Measurements from ENCODE around the gene HIKESHI. TPM values are rescaled to one million over a fixed set of nuclear protein-coding genes. Genes with fewer than 3 reads are reported as not detected.

The HIKESHI gene
- total RNA-seq, 1 donor from 2014 or later = 48.1 TPM

GRCh38 chr11:86261328-86261727 is 40.7 kb upstream of the HIKESHI start:
- Histone ChIP-seq H3K27me3 (ENCODE audit: low read depth) (no peaks in the 10 kb centered on the region), H3K9me3 (replicated peaks) (no peaks in the 10 kb centered on the region), H3K4me3 (no peak overlapping the region), H3K36me3 (peaks cover 70% of the 10 kb centered on the region), H3K4me1 (no peaks in the 10 kb centered on the region), H3K27ac (replicated peaks) (no peak overlapping the region)
- DNase-seq = no peak
- no peak for TF ChIP-seq CTCF (IDR thresholded peaks at IDR 0.05; ENCODE audit: borderline replicate concordance)
- intact Hi-C loops (cut with micrococcal nuclease) = no loop called here

- no peak for TF ChIP-seq CTCF (IDR thresholded peaks at IDR 0.05; ENCODE audit: borderline replicate concordance)
- Histone ChIP-seq H3K36me3 (peaks cover 60% of the 10 kb centered on the region), H3K9me3 (replicated peaks) (no peaks in the 10 kb centered on the region), H3K4me3 (no peak overlapping the region), H3K27ac (replicated peaks) (no peak overlapping the region), H3K4me1 (no peaks in the 10 kb centered on the region), H3K27me3 (ENCODE audit: low read depth) (no peaks in the 10 kb centered on the region)
- intact Hi-C loops (cut with micrococcal nuclease) = no loop called here
- no peak for DNase-seq
Observed at GRCh38 chr11:86262387-86262786, 39.7 kb upstream of the HIKESHI start.

GRCh38 chr11:86264649-86265048 is 37.4 kb upstream of the HIKESHI start:
- Histone ChIP-seq H3K27ac (replicated peaks) (no peak overlapping the region), H3K9me3 (replicated peaks) (peaks cover 1% of the 10 kb centered on the region), H3K4me3 (no peak overlapping the region), H3K4me1 (no peaks in the 10 kb centered on the region), H3K27me3 (ENCODE audit: low read depth) (no peaks in the 10 kb centered on the region), H3K36me3 (peaks cover 52% of the 10 kb centered on the region)
- TF ChIP-seq CTCF (IDR thresholded peaks at IDR 0.05; ENCODE audit: borderline replicate concordance) = no peak
- intact Hi-C loops (cut with micrococcal nuclease) = no loop called here
- no peak for DNase-seq

- H3K36me3 ChIP-seq = peaks cover 51% of the 10 kb centered on the region
- H3K4me1 ChIP-seq = no peaks in the 10 kb centered on the region
- peaks cover 3% of the 10 kb centered on the region for H3K9me3 ChIP-seq (replicated peaks)
- H3K4me3 ChIP-seq = no peak overlapping the region
- H3K27me3 ChIP-seq (ENCODE audit: low read depth) = no peaks in the 10 kb centered on the region
- DNase-seq = no peak
- H3K27ac ChIP-seq (replicated peaks) = no peak overlapping the region
- intact Hi-C loops (cut with micrococcal nuclease) = no loop called here
- TF ChIP-seq CTCF (IDR thresholded peaks at IDR 0.05; ENCODE audit: borderline replicate concordance) = no peak
Observed at GRCh38 chr11:86265194-86265593, 36.8 kb upstream of the HIKESHI start.

GRCh38 chr11:86269645-86270044 is 32.4 kb upstream of the HIKESHI start:
- Histone ChIP-seq H3K27ac (replicated peaks) (no peak overlapping the region), H3K36me3 (peaks cover 24% of the 10 kb centered on the region)

More at GRCh38 chr11:86269645-86270044, 32.4 kb upstream of the HIKESHI start:
- Histone ChIP-seq H3K4me1 (no peaks in the 10 kb centered on the region), H3K4me3 (no peak overlapping the region), H3K9me3 (replicated peaks) (peaks cover 3% of the 10 kb centered on the region), H3K27me3 (ENCODE audit: low read depth) (no peaks in the 10 kb centered on the region)
- intact Hi-C loops (cut with micrococcal nuclease) = no loop called here
- no peak for DNase-seq
- TF ChIP-seq CTCF (IDR thresholded peaks at IDR 0.05; ENCODE audit: borderline replicate concordance) = no peak

All from left ventricle myocardium inferior (tissue), 1 donor.